ENCODE data around the gene BRINP1.

- TF ChIP-seq JUN (IDR thresholded peaks at IDR 0.05; ENCODE audit: low read depth, low read length), result no peak
- no peak for TF ChIP-seq SAP30 (IDR thresholded peaks at IDR 0.05; ENCODE audit: insufficient read depth, insufficient replicate concordance, low read length)
- no peak for TF ChIP-seq HDAC2 (IDR thresholded peaks at IDR 0.05; ENCODE audit: borderline replicate concordance in 1 of 2, low read depth in 2 of 2, low read length in 2 of 2)
- TF ChIP-seq EZH2 (IDR thresholded peaks at IDR 0.05; ENCODE audit: low read depth, low read length, severe bottlenecking), result no peak
- no peak for TF ChIP-seq CTCF (IDR thresholded peaks at IDR 0.05; ENCODE audit: control extremely low read depth in 1 of 3, insufficient read depth in 1 of 3, low read depth in 1 of 3, low read length in 3 of 3)
- no peak for TF ChIP-seq YY1 (IDR thresholded peaks at IDR 0.05; ENCODE audit: low read depth, low read length)
- TF ChIP-seq TAF7 (optimal IDR thresholded peaks at IDR 0.05; ENCODE audit: borderline replicate concordance, low read depth, low read length), result no peak
- no peak for TF ChIP-seq EP300 (IDR thresholded peaks at IDR 0.05; ENCODE audit: borderline replicate concordance in 1 of 2, low read depth in 2 of 2, low read length in 2 of 2)
- TF ChIP-seq NRF1 (IDR thresholded peaks at IDR 0.05; ENCODE audit: low read depth, low read length), result no peak
- TF ChIP-seq RAD21 (IDR thresholded peaks at IDR 0.05 in 1 of 2, conservative IDR thresholded peaks at IDR 0.05 in 1 of 2; ENCODE audit: low read depth in 2 of 2, low read length in 2 of 2), result no peak
Observed at GRCh38 chr9:119337573-119337972, 31.7 kb downstream of the BRINP1 start.
